Tongue (tissue), 2 donors: ENCODE results near the gene TMEM203. TPM values are rescaled to one million over a fixed set of nuclear protein-coding genes. Genes with fewer than 3 reads are reported as not detected.
A peak's percentile ranks its signal among the peaks of the same experiment; 100 is the strongest.

Experiments
- DNase-seq: peaks from one replicate; pipeline ENCODE4 v3.0.0-alpha.2; 2015
- total RNA-seq: library from RNA; depleted of rRNA; stranded (reverse); fragments of >200 nt; gene quantifications from one replicate; pipeline ENCODE4 v1.2.3, GENCODE V29; 2014

The TMEM203 gene
- total RNA-seq, 1 donor from 2014 or later, result 38.3 TPM

DNA sequence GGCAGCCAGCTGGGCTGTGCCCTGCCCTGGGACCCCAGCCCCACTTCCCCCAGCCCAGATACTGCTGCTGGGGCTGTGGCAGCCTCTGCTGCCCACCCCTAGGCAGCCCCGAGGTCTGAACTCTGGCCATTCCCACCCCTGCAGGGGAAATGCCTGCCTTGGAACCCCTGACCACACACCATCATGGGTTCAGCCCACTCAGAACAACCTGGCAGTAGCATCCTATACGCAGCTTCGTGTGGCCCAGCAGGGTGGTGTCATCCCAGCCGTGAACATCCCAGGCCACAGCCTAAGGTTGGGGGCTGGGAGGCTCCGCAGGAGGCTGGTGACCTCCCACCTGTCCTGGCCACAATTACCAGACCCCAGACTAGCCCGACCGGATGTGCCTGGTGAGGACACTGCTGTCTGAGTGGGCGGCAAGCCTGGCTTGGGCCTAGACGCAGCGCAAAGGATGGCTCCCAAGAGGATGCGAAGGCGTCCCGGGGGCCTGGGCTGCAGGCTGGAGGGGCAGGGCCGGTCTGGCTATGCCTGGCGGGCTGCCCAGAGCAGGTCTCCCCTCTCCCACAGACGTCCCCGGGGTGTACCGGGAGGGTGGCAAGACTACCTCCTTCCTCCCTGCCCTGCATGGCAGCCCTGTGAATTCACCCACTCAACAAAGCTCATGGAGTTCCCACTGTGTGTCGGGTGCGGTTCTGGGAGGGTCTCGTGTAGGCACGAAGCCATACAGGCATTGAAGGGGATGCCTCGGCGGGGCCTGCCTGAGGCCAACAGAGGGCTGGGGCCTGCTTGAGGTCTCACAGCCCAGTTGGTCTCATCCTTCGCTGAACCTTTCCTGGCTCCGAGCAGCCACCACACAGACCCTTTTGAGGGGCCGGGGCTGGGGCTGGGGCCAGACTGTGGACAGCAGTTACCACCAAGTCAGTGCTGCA lies 23.8 kb upstream of the TMEM203 start:
- no peak for DNase-seq

DNA sequence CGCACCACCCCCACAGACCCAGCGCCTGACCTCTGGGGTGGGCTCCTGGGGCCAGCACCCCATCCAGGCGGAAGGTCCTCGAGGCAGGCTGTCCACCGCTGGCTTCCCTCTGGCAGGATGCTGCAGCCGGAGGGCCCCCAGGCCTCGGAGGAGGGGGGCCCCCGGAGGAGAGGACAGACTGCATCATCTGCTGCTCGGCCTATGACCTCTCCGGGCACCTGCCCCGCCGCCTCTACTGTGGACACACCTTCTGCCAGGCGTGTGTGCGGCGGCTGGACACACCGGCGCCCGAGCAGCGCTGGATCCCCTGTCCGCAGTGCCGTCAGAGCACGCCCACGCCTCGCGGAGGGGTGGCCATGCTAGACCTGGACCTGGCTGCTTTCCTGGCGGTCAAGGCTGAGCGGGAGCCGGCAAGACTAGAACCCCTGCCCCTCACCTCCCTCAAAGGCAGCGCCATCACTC lies 23.1 kb upstream of the TMEM203 start:
- DNase-seq, result no peak

DNA sequence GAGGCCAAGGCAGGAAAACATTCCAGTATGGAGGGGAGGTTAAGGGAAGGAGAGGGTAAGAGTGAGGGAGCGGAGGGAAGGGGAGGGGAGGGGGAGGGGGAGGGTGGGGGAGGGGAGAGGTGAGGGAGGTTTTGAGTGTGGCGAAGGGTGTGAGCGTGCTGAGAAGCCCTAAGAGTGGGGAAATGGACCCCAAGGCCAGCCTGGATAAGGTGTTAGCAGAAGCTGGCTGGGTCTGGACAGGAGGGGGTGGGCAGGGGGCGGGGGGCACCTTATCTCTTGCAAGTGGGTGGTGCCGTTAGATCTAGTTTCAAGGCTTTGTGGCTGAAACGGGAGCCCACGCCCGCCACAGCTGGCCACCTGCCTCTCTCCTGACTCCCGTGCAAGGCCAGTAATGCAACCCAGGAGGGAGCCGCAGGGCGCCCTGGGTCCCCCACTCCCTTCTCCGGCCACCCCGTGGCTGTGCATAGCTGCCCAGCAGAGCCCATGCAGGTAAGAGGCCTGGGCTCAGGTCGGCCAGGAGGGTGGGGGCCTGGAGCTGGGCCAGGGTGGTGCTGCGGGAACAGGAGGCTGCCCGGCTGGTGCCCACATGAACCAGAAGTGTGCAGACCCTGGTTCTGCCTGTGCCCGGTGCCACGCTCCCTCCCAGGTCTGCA lies 22.5 kb upstream of the TMEM203 start:
- DNase-seq, result no peak

DNA sequence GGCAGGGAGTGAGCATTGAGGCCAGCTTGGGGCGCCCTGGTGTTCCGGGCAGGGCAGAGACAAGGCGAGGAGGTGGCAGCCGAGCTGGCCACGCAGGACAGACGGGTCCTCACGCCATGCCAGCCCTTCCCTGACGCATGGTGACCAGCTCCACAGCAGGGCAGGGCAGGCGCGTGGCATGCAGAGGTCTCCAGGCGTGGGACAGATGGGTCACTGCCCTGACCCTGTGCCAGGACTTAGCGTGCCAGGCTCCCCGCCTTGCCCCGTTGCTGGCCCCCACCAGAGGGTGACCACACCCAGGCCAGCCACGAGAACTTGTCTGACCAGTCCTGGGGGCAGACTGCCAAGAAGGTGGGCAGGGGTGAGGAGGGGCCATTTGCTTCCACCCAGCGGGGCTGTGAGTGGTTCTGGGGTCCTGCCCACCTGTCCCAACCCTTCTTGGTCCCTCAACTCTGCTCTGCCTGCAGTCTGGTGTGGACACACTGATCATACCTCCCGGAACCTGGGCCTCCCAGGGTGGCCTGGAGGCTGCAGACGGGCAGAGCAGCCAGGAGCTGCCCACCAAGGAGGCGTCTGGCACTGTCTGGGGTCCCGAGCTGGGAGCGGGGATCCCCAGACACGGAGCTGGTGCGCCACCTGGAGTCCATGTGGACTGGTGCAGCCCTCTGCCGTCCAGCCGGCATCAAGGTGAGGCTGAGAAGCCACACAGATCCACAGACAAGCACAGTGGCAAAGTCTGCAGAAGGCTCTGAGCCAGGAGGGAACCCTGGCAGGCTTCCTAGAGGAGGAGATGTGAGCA lies 21.8 kb upstream of the TMEM203 start, which contains the start of gene RNF224:
Gene RNF224 (plus strand): TSS at position 449 of the 799 bp plus-strand sequence. CDS start 834 bp downstream, outside the sequence.
- DNase-seq, result peak; percentile 84

DNA sequence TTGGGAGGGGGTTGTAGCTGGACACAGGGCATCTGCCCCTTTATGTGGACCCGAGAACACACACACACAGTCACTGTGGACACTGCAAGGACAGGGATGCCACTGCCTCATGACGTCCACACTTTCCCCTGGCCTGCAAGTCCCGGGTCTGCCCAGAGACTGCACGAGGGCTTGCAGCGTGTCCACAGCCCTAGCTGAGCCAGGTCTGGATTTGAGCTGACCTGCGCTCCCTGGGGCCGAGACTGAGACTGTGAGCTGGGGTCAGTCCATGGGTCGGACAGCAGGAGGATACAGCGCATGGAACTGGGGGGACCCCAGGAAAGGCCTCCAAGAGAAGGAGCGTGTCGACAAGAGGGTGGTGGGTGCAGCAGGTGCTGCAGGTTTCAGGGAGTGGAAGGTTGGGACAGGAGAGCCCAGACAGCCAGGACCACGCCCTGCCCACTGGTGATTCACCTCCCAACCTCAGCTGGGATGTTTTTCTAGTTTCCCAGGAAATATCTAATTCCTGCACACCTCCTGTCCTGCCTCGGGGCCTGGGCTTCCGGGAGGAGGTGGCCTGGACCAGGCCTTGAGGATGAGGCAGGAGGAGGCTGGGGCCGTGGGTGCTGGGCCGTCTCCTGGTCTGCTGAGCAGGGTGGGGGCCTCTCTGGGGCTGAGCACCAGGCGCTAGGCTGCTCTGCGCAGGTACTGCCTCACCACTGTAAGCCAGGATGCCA lies 21.0 kb upstream of the TMEM203 start:
- no peak for DNase-seq

DNA sequence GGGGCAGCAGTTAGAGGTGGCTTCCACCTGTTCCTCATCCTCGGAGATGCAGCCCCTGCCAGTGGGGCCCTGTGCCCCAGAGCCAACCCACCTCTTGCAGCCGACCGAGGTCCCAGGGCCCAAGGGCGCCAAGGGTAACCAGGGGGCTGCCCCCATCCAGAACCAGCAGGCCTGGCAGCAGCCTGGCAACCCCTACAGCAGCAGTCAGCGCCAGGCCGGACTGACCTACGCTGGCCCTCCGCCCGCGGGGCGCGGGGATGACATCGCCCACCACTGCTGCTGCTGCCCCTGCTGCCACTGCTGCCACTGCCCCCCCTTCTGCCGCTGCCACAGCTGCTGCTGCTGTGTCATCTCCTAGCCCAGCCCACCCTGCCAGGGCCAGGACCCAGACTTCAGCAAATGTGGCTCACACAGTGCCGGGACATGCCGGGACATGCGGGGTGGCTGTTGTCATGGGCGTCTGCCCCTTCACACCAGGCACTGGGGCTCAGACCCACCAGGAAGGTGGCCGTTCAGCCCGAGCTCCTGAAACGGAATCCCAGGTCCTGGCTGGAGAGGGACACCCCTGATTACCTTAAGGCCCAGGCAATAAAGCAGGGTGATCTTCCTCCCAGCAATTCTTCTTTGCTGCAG lies 20.4 kb upstream of the TMEM203 start:
- DNase-seq, result no peak

DNA sequence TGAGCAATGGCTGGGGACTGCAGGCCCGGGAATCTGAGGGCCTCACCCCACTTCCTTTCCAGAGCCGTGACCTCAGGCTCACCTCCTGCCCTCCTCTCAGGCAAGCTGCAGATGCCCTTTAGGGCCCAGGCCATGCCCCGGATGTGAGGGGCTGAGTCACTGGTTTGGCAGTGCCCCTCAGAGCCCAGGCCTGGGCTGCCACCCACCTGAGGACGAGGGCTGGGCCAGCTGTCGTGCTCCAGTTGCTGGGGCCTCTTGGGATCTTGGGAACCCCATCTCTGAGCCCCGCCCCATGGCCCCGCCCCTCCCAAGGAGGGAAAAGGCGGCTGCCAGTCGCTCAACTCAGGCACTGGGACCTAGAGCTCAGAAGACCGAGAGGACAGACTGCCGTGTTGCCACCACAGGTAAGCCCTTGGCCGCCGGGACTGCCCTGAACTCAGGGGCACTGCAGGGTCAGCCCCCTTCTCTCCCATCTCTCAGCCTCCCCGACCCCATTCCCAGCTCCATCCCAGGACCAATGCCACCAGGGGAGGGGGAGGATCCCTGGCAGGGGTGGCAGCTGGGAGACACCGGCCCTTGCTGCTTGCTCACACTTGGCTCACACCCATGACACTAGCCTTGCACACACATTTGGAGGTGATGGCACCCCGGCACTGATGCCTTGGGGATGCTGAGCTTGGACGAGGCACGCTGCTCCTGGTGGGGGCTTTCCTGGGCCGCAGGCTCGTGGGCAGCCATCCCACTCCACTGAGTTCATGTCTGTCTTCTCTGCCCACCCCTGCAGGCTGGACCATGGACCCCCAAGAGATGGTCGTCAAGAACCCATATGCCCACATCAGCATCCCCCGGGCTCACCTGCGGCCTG lies 19.6 kb upstream of the TMEM203 start, which contains the start of gene CYSRT1:
Gene CYSRT1 (plus strand): TSS at position 345 of the 865 bp plus-strand sequence. CDS start 448 bp downstream, at position 793.
- DNase-seq, result no peak

DNA sequence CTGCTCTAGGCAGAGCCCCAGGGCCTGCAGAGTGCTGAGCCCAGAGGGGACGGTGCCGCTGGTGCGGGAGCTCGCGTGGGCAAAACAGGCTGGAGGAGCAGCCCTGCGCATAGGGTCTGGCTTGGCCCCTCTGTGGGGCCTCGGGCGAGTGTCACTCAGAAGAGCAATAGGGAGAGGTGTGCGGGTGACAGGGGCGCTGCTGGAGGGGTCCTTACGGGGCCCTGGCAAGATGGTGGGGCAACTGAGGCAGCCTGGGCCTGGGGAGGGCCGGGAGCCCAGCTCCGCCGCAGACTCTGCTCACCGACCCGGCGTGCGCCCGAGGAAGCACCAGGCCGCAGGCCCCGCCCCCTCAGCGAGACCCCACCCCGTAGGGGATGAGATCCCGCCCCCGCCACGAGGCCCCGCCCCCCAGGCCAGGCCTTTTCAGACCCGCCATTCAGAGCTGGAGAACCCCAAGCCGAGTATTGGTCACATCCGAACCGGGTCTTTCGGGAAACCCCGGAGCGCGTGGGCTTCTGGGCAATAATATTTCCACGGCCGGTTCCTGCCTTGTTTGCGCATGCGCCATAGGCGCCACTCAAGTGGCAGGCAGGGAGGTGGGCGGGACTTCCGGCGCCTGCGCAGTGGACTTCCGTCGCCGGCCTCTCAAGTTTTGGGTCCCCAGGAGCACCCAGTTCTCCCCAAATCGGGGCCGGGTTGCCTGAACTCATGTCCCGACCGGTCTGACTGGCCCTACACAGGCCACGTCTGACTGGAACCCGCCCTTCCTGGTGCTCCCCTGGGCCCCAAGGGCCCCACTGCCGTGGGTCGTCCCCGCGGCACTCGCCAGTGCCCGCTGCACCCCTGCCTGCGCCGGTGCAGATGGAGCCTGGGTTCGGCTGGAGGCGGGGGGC lies 17.9 kb upstream of the TMEM203 start:
- peak; percentile 99 for DNase-seq

DNA sequence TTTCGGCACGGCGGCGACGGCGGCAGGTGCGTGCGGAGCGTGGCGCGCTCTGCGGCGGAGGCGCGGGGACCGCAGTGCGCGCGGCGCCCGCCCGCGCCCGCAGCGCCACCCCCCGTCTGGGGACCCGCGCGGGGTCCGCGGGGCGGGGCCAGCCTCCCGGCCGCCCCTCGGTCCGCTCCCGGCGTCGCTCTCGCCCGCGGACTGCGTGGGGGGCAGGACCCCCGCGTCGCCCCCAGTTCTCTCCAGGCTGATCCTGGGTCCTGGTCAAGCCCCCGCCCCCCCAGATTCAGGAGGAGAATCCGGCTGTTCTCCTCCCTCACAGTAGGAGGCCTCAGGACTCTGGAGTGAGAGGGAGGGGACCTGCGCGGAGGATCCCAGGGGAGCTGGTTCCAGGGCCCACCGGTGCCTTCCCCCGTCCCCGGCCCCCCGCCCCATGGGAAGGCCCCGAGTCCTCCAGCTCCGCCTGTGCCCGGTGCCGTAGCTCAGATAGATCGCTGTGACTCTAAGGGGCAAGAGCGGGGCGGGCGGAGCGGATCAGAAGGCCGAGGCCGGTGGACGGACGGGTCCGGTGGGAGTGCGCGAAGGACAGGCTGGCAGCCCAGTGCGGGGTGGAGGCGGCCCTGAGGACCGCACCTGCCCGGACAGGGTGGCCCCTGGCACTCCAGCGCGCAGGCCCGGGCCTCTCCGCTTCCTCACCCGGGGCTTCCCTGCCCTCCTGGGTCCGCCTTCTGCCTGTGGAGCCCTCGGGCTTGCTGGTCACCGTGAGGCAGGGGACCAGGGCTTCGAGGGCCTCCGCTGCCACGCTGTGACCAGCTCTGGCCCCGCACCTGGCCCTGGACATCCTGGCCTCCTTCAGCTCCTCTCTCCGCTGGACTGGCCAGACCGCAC lies 17.0 kb upstream of the TMEM203 start, which contains the start of gene RNF208:
Gene RNF208 (minus strand): TSS at position 51 of the 888 bp plus-strand sequence. CDS start 1,028 bp downstream, outside the sequence.
- DNase-seq, result no peak

DNA sequence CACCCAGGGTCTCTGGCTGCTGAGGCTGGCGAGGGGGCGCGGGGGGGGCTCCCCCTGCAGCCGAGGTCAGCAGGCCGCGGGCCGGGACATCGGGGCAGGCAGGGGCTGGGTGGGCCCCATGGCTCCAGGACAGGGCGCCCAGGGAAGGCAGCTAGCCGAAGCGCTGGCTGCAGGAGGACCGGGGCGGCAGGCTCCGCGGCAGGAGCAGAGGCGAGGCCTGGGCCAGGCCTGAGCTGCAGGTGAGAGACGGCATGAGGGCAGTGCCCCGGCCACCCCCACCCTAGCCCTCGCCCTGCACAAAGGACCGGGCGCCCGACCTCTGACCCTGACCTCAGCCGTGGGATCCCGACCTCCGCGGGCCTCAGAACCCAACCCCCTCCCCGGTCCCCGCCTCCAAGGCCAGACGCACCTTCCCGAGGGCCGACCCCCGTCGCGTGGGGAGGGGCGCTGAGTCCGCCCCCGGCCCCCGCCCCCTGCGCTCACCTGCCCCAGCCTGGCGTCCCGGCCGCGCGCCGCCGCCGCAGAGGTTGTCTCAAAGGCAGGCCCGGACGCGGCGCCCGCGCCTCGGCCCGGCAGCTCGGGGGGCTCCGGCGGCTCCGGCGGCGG lies 16.2 kb upstream of the TMEM203 start:
- no peak for DNase-seq

DNA sequence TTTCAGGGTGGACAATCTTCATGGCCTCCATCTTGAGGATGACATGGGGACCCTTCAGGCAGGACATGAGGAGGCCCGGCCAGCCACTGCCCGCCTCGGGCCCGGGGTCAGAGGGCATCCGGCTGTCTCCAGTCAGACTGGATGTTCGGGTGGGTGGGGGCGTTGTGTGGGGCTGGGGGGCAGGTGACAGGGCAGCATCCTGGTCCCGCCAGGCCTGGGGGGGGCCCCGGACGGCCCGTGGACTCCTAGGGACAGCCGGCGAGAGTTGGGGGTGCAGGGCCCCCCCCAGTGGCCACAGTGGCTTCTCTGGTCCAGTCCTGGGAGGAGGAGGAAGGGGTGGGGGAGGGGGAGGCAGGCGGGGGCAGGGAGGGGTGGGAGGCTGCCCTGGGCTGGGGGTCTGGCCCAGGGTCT lies 15.7 kb upstream of the TMEM203 start:
- DNase-seq, result no peak

DNA sequence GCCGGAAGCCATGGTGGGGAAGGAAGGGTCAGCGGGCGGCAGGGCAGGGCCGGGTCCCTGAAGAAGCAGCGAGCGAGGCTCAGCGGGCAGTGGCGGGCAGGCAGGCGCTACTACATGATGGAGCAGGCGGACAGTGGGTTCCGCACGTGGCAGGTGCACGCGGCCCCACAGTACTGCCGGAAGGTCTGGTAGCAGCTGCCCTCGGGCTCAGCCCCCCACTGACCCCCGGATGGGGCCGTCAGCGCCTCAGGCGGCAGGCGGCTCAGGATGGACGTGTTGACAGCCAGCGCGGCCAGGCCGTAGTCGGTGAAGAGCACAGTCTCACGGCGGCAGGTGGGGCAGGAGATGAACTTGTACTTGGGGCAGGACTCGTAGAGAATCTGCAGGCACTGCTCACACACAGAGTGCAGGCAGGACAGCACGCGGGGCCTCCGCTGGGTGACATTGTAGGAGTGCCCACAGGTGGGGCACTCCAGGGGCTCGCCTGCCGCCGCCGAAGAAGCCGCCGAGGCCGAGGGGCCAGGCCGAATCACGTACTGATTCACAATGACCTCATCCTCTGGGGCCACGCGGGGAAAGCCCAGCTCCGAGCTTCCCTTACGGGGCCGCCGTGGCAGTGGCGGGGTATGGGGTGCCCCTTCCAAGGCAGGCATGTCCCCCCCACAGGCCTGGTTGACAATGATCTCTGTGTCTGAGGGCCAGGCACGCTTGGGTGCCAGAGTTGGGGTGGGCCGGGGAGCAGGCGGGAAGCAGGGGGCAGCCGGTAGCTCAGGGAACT lies 15.1 kb upstream of the TMEM203 start:
- DNase-seq, result no peak

DNA sequence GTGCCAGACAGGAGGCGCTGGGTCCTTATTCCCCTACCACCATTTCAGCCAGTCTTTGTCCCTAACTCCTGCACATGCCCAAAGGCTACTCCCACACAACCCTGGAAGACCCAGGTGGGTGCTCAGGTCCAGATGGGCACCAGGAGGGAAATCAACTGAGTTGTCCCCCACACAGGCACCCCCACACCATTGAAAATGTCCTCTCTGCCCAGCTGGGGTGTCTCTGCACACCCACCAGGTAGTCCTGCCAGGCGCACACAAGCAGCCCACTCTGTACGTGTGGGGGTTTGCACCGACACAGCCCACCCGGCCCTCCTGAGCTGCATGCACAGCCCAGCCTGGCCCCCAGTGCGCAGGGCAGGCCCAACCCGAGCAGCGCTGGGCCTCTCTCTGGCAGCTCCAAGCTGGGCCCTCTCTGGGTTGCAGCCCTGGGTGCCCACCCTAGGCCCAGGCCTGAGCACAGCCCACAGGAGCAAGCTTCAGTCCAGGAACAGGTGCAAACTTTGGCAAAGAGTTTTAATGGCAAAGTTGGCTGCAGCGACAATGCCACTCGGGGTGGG lies 14.4 kb upstream of the TMEM203 start:
- no peak for DNase-seq

DNA sequence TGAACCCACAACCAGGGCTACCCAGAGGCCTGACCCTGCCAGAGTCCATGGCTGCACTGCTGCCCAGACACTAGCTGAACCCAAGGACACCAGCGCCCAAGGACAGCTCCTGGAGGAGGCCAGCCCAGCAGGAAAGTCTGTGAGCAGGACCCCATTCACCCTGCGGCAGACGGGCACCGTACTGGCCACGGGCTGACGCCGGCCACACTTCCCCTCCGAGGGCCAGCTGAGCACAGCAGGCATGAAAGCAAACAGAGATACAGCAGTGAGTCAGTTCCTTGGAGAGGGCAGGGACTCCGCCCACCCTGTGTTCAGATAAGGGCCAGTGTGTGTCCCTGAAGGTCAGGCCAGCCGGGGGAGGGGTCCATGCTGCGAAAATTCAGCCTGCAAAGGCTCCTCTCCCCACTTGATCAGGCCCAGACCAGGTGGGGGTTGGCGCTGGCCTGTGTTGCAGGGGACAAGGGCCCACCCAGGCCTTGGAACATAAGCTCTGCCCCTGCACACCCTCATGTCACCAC lies 13.4 kb upstream of the TMEM203 start:
- no peak for DNase-seq

DNA sequence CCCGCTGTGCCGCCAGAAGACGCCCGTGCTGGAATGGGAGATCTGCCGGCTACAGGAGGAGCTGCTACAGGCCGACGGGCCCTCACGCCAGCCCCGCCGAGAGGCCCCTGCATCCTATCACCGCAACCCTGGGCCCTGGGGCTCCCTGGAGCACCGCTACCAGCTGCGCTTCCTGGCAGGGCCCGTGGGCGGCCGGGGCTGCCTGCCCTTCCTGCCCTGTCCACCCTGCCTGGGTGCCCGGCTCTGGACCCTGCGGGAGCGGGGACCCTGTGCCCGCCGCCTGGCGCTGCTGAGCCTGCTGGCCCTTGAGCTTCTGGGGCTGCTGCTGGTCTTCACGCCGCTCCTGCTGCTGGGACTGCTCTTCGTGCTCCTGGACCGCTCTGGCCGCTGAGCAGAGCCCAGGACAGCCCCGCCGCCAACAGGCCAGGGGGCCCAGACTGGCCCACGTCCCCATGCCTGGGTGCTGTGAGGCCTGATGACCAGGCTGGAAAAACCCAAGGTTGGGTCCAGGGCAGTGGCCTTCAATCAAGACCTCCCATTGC lies 12.8 kb upstream of the TMEM203 start:
- no peak for DNase-seq
